ENCODE results near the gene PRKAB1. TPM values are rescaled to one million over a fixed set of nuclear protein-coding genes. Genes with fewer than 3 reads are reported as not detected.

PRKAB1 gene
- total and polyA plus RNA-seq, 9 of the 15 experiments (the other 6 are each of a cell fraction or from before 2014, with no cell fraction given): 32.6 to 94.2 (median 63.8) TPM

DNA sequence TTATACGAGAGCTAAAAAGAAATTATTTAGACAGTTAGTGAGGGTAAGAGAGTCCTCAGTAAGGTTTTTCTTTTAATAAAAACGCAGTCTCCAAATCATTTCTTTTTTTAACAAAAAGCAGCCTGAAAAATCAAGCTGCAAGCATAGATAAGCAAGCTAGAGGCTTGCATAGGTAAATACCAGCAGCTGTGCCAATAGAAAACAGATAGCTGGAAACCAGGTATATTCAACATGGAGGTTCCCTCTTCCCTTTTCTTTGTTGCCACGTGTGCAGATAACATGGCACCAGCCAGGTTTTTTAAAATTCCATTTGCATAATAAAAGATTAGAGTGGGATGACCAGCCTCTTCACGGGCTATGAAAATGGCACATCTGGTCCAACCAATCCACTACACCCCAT, 6.1 kb upstream of the PRKAB1 start (continued):
- TF ChIP-seq, protein P1, sequence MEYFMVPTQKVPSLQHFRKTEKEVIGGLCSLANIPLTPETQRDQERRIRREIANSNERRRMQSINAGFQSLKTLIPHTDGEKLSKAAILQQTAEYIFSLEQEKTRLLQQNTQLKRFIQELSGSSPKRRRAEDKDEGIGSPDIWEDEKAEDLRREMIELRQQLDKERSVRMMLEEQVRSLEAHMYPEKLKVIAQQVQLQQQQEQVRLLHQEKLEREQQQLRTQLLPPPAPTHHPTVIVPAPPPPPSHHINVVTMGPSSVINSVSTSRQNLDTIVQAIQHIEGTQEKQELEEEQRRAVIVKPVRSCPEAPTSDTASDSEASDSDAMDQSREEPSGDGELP (CRISPR knock-in tag; IDR thresholded peaks at IDR 0.05; ENCODE audit: borderline replicate concordance): no peak
- no peak for TF ChIP-seq PURB (CRISPR knock-in tag; IDR thresholded peaks at IDR 0.05; ENCODE audit: low read depth)
- no peak for TF ChIP-seq ESRRA (IDR thresholded peaks at IDR 0.05; ENCODE audit: borderline replicate concordance, low read depth)
- no peak for TF ChIP-seq PRPF4 (IDR thresholded peaks at IDR 0.05; ENCODE audit: insufficient read depth, low read depth, low read length, poor library complexity, severe bottlenecking)
- peak in 1 of 3 experiments; percentile 22 for TF ChIP-seq YY1 (IDR thresholded peaks at IDR 0.05; ENCODE audit: borderline replicate concordance in 1 of 3, control insufficient read depth in 1 of 3, extremely low read depth in 1 of 3, insufficient read depth in 3 of 3, insufficient read length in 1 of 3, insufficient replicate concordance in 2 of 3, low read depth in 1 of 3, low read length in 2 of 3)
- TF ChIP-seq OTX1 (CRISPR knock-in tag; IDR thresholded peaks at IDR 0.05): no peak
- peak; percentile 89 for TF ChIP-seq MTA2 (IDR thresholded peaks at IDR 0.05; ENCODE audit: low read depth)
- TF ChIP-seq TCFL5 (CRISPR knock-in tag; conservative IDR thresholded peaks at IDR 0.05): no peak
- TF ChIP-seq SREBF1 (IDR thresholded peaks at IDR 0.05; ENCODE audit: borderline replicate concordance, low read depth, low read length): no peak
- TF ChIP-seq ZNF324 (CRISPR knock-in tag; IDR thresholded peaks at IDR 0.05): no peak
- no peak for TF ChIP-seq POLR2G (IDR thresholded peaks at IDR 0.05; ENCODE audit: low read depth, low read length)
- TF ChIP-seq KDM5B (IDR thresholded peaks at IDR 0.05; ENCODE audit: insufficient replicate concordance, low read depth, low read length): no peak
- TF ChIP-seq, protein P2, sequence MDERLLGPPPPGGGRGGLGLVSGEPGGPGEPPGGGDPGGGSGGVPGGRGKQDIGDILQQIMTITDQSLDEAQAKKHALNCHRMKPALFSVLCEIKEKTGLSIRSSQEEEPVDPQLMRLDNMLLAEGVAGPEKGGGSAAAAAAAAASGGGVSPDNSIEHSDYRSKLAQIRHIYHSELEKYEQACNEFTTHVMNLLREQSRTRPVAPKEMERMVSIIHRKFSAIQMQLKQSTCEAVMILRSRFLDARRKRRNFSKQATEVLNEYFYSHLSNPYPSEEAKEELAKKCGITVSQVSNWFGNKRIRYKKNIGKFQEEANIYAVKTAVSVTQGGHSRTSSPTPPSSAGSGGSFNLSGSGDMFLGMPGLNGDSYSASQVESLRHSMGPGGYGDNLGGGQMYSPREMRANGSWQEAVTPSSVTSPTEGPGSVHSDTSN (CRISPR knock-in tag; IDR thresholded peaks at IDR 0.05; ENCODE audit: low read depth): no peak
- TF ChIP-seq, protein P2 (tag; conservative IDR thresholded peaks at IDR 0.05; ENCODE audit: low read depth): no peak
- TF ChIP-seq, protein P3, sequence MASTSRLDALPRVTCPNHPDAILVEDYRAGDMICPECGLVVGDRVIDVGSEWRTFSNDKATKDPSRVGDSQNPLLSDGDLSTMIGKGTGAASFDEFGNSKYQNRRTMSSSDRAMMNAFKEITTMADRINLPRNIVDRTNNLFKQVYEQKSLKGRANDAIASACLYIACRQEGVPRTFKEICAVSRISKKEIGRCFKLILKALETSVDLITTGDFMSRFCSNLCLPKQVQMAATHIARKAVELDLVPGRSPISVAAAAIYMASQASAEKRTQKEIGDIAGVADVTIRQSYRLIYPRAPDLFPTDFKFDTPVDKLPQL (IDR thresholded peaks at IDR 0.05; ENCODE audit: extremely low read depth, insufficient read length): no peak
- no peak for TF ChIP-seq RNF2 (IDR thresholded peaks at IDR 0.05)
- 0 out of 2 replicates have a peak, but pooled peaks have one; percentile 28 for TF ChIP-seq GATA2 (CRISPR knock-in tag; IDR thresholded peaks at IDR 0.05)
- TF ChIP-seq ZFP36 (IDR thresholded peaks at IDR 0.05; ENCODE audit: low read depth, low read length, partially characterized antibody): no peak
- TF ChIP-seq POLR2AphosphoS5 (IDR thresholded peaks at IDR 0.05; ENCODE audit: control insufficient read depth, insufficient read depth, low read depth, low read length): peak; percentile 32; the same call in 1 of the 2 replicates
- no peak for TF ChIP-seq BACH1 (tag; IDR thresholded peaks at IDR 0.05)
- no peak for TF ChIP-seq ZKSCAN1 (IDR thresholded peaks at IDR 0.05; ENCODE audit: low read depth, low read length)
- TF ChIP-seq HDAC6 (IDR thresholded peaks at IDR 0.05; ENCODE audit: low read depth, low read length): no peak
- no peak for TF ChIP-seq CHD2 (IDR thresholded peaks at IDR 0.05; ENCODE audit: low read depth, low read length)
- no peak for TF ChIP-seq ZNF780A (CRISPR knock-in tag; IDR thresholded peaks at IDR 0.05)
- TF ChIP-seq ZNF24 (IDR thresholded peaks at IDR 0.05): no peak
- no peak for TF ChIP-seq ZNF644 (tag; IDR thresholded peaks at IDR 0.05; ENCODE audit: low read depth)
- 0 out of 2 replicates have a peak, but pooled peaks have one; percentile 28 for TF ChIP-seq ZNF197 (CRISPR knock-in tag; IDR thresholded peaks at IDR 0.05; ENCODE audit: low read depth)

Measured in K562 (cell line).